ENCODE data around the gene CTBP2. TPM values are rescaled to one million over a fixed set of nuclear protein-coding genes. Genes with fewer than 3 reads are reported as not detected.

The CTBP2 gene
- total RNA-seq, 1 experiment from 2014 or later, result 212 TPM

GRCh38 chr10:125041856-125042506 is 118.4 kb downstream of the CTBP2 start:
- Histone ChIP-seq H2BK12ac (ENCODE audit: insufficient read length, low read depth, low read length) (no peak overlapping the region), H4K91ac (ENCODE audit: insufficient read length, low read depth, low read length) (no peak overlapping the region), H3K14ac (ENCODE audit: insufficient read depth, low read length) (no peak overlapping the region), H2BK15ac (ENCODE audit: low read depth, low read length) (no peak overlapping the region), H2BK20ac (ENCODE audit: low read depth, low read length, poor library complexity, severe bottlenecking) (no peak overlapping the region), H3K9me3 (ENCODE audit: control insufficient read depth, low read depth, low read length) (no peaks in the 10 kb centered on the region), H3K79me2 (ENCODE audit: insufficient read depth, low read length) (peaks cover 46% of the 10 kb centered on the region; the same call in 1 of the 2 replicates), H3K4ac (ENCODE audit: low read depth, low read length) (no peak overlapping the region), H2BK5ac (ENCODE audit: insufficient read length, low read length) (no peak overlapping the region), H4K20me1 (ENCODE audit: control insufficient read depth, insufficient read depth, insufficient read length) (peaks cover 2% of the 10 kb centered on the region), H3K27ac (ENCODE audit: insufficient read length, low read depth, low read length) (no peak overlapping the region), H4K8ac (replicated peaks; ENCODE audit: insufficient read length, low read depth, low read length) (no peak overlapping the region), H2AK5ac (ENCODE audit: insufficient read length, low read length) (no peak overlapping the region), H3K4me2 (ENCODE audit: insufficient read depth, insufficient read length, low read length) (no peak overlapping the region), H3T11ph (ENCODE audit: low read length) (no peak overlapping the region), H3K23ac (ENCODE audit: insufficient read length, low read depth, low read length) (no peak overlapping the region), H3K23me2 (ENCODE audit: insufficient read length, low read depth, low read length, poor library complexity, severe bottlenecking) (no peaks in the 10 kb centered on the region), H3K4me1 (ENCODE audit: insufficient read depth, low read length) (peaks cover 17% of the 10 kb centered on the region; the same call in 1 of the 2 replicates), H3K79me1 (ENCODE audit: insufficient read depth, low read depth, low read length, poor library complexity, severe bottlenecking) (peaks cover 6% of the 10 kb centered on the region), H3K18ac (ENCODE audit: insufficient read length, low read depth, low read length) (no peak overlapping the region), H2BK120ac (ENCODE audit: low read depth, low read length, poor library complexity, severe bottlenecking) (no peak overlapping the region), H2AFZ (ENCODE audit: low read length) (no peak overlapping the region), H3K9ac (ENCODE audit: extremely low read depth, insufficient read length, low read length) (no peak overlapping the region), H3K27me3 (ENCODE audit: insufficient read depth, low read length) (no peaks in the 10 kb centered on the region), H4K5ac (ENCODE audit: insufficient read length, low read depth, low read length) (no peak overlapping the region), H3K56ac (ENCODE audit: insufficient read length, low read depth, low read length) (no peak overlapping the region)
- no peak for DNase-seq
- Mint-ChIP-seq H3K9me3 (no peaks in the 10 kb centered on the region), H3K27ac (peak overlapping the region in 2 of 3 experiments; percentile 15 to 63; a peak in 5 of 7 replicates), H3K36me3 (ENCODE audit: insufficient read depth in 1 of 3, low read depth in 3 of 3) (peaks cover 14 to 51% (median 44%) of the 10 kb centered on the region in 3 experiments; a peak in 6 of 7 replicates), H3K4me1 (peaks cover 77 to 93% of the 10 kb centered on the region in 2 experiments), H3K27me3 (ENCODE audit: low read depth) (no peaks in the 10 kb centered on the region; the same call in 1 of the 2 replicates), H3K4me3 (no peak overlapping the region)
- TF ChIP-seq CTCF (conservative IDR thresholded peaks at IDR 0.05), result no peak
- WGBS (ENCODE audit: extremely low coverage, insufficient read length, low lambda C conversion rate), result no CpG with 5 or more reads among the region's 9 CpGs
